Measurements from ENCODE around the gene NHSL2. TPM values are rescaled to one million over a fixed set of nuclear protein-coding genes. Genes with fewer than 3 reads are reported as not detected.
A peak's percentile ranks its signal among the peaks of the same experiment; 100 is the strongest.

The NHSL2 gene
- total RNA-seq, 1 donor from 2014 or later = not detected

- DNase-seq (ENCODE audit: low read depth) (no peak), FAIRE-seq (no peak)
- Histone ChIP-seq H3K4me3 (ENCODE audit: low read depth, low read length) (no peak overlapping the region), H3K27me3 (ENCODE audit: control insufficient read depth, insufficient read depth, low read length) (peaks cover 18% of the 10 kb centered on the region), H3K36me3 (ENCODE audit: control insufficient read depth, insufficient read depth, low read length) (no peaks in the 10 kb centered on the region)
- TF ChIP-seq CTCF (IDR thresholded peaks at IDR 0.05; ENCODE audit: insufficient read depth, low read length, severe bottlenecking) = no peak
These were observed 216.7 kb downstream of the NHSL2 start for GRCh38 chrX:72127332-72127731.

GRCh38 chrX:72128183-72128834 is 217.7 kb downstream of the NHSL2 start:
- Histone ChIP-seq H3K36me3 (ENCODE audit: control insufficient read depth, insufficient read depth, low read length) (no peaks in the 10 kb centered on the region), H3K27me3 (ENCODE audit: control insufficient read depth, insufficient read depth, low read length) (peaks cover 20% of the 10 kb centered on the region), H3K4me3 (ENCODE audit: low read depth, low read length) (no peak overlapping the region)
- FAIRE-seq (no peak), DNase-seq (ENCODE audit: low read depth) (no peak)
- TF ChIP-seq CTCF (IDR thresholded peaks at IDR 0.05; ENCODE audit: insufficient read depth, low read length, severe bottlenecking) = no peak

- FAIRE-seq (peak; percentile 75), DNase-seq (ENCODE audit: low read depth) (no peak)
- no peak overlapping the region for H3K4me3 ChIP-seq (ENCODE audit: low read depth, low read length)
- peak; percentile 17 for TF ChIP-seq CTCF (IDR thresholded peaks at IDR 0.05; ENCODE audit: insufficient read depth, low read length, severe bottlenecking)
- H3K36me3 ChIP-seq (ENCODE audit: control insufficient read depth, insufficient read depth, low read length) = no peaks in the 10 kb centered on the region
- H3K27me3 ChIP-seq (ENCODE audit: control insufficient read depth, insufficient read depth, low read length) = peaks cover 20% of the 10 kb centered on the region
These were observed 218.2 kb downstream of the NHSL2 start for GRCh38 chrX:72128881-72129280.

- peaks cover 17% of the 10 kb centered on the region for H3K27me3 ChIP-seq (ENCODE audit: control insufficient read depth, insufficient read depth, low read length)
- no peak for DNase-seq (ENCODE audit: low read depth)
- no peaks in the 10 kb centered on the region for H3K36me3 ChIP-seq (ENCODE audit: control insufficient read depth, insufficient read depth, low read length)
- H3K4me3 ChIP-seq (ENCODE audit: low read depth, low read length) = no peak overlapping the region
- FAIRE-seq = no peak
- no peak for TF ChIP-seq CTCF (IDR thresholded peaks at IDR 0.05; ENCODE audit: insufficient read depth, low read length, severe bottlenecking)
These were observed 219.0 kb downstream of the NHSL2 start for GRCh38 chrX:72129661-72130060.

GRCh38 chrX:72130156-72130761 is 219.6 kb downstream of the NHSL2 start:
- no peak overlapping the region for H3K4me3 ChIP-seq (ENCODE audit: low read depth, low read length)
- TF ChIP-seq CTCF (IDR thresholded peaks at IDR 0.05; ENCODE audit: insufficient read depth, low read length, severe bottlenecking) = no peak
- FAIRE-seq (no peak), DNase-seq (ENCODE audit: low read depth) (no peak)
- peaks cover 14% of the 10 kb centered on the region for H3K27me3 ChIP-seq (ENCODE audit: control insufficient read depth, insufficient read depth, low read length)
- H3K36me3 ChIP-seq (ENCODE audit: control insufficient read depth, insufficient read depth, low read length) = no peaks in the 10 kb centered on the region
